Prostate gland (tissue), 2 donors: ENCODE data around the gene TIPRL.

Experiments used
- POLR2A ChIP-seq: fragments of 450-650 bp; IDR thresholded peaks from one replicate; pipeline ENCODE4 v1.6.1; 2016; ENCODE audit warnings: antibody characterized with exemption, mild to moderate bottlenecking
- TF ChIP-seq, protein P1 (sequence below), 4 experiments: fragments of 200-600 bp in 2 of 4; fragments of 450-650 bp in 2 of 4; sonication (generic) in 2 of 4; IDR thresholded peaks; 1 replicate in 3 of 4; 2 replicates in 1 of 4; pipeline ENCODE4 v1.5.1; 2016 to 2019; ENCODE audit warnings: antibody characterized with exemption in 4 of 4, mild to moderate bottlenecking in 2 of 4, moderate library complexity in 2 of 4

- TF ChIP-seq, protein P1, sequence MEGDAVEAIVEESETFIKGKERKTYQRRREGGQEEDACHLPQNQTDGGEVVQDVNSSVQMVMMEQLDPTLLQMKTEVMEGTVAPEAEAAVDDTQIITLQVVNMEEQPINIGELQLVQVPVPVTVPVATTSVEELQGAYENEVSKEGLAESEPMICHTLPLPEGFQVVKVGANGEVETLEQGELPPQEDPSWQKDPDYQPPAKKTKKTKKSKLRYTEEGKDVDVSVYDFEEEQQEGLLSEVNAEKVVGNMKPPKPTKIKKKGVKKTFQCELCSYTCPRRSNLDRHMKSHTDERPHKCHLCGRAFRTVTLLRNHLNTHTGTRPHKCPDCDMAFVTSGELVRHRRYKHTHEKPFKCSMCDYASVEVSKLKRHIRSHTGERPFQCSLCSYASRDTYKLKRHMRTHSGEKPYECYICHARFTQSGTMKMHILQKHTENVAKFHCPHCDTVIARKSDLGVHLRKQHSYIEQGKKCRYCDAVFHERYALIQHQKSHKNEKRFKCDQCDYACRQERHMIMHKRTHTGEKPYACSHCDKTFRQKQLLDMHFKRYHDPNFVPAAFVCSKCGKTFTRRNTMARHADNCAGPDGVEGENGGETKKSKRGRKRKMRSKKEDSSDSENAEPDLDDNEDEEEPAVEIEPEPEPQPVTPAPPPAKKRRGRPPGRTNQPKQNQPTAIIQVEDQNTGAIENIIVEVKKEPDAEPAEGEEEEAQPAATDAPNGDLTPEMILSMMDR (IDR thresholded peaks at IDR 0.05) = no peak
- TF ChIP-seq POLR2A = no peak
Observed at GRCh38 chr1:168245042-168245441, 66.3 kb downstream of the TIPRL start.
